Liver (tissue), 9 donors: ENCODE data around the gene TTYH3. TPM values are rescaled to one million over a fixed set of nuclear protein-coding genes. Genes with fewer than 3 reads are reported as not detected.

Experiments
- DNase-seq: peaks from one replicate; pipeline ENCODE4 v3.0.0-alpha.2; 2017; ENCODE audit warnings: low spot score
- H3K27ac ChIP-seq, 2 donors: one replicate each; pipeline ENCODE4 v1.7.0; 2013; ENCODE audit warnings: inconsistent platforms in 2 of 2, low read length in 2 of 2, control low read depth in 1 of 2, low read depth in 1 of 2, mild to moderate bottlenecking in 1 of 2
- H3K27me3 ChIP-seq, 4 donors: one replicate each; pipeline versions ENCODE4 v1.6.1 to v1.7.0; 2013; ENCODE audit warnings: low read length in 3 of 4, inconsistent platforms in 1 of 4, mild to moderate bottlenecking in 1 of 4, moderate library complexity in 1 of 4; ENCODE audit not compliant: control insufficient read depth in 4 of 4, insufficient read depth in 4 of 4
- H3K36me3 ChIP-seq, 4 donors: one replicate each; pipeline versions ENCODE4 v1.6.1 to v1.7.0; 2013; ENCODE audit warnings: low read length in 3 of 4, mild to moderate bottlenecking in 3 of 4, low read depth in 1 of 4, moderate library complexity in 1 of 4; ENCODE audit not compliant: control insufficient read depth in 4 of 4, insufficient read depth in 3 of 4
- H3K4me1 ChIP-seq, 4 donors: one replicate each; pipeline versions ENCODE4 v1.6.1 to v1.7.0; 2013; ENCODE audit warnings: low read length in 3 of 4, mild to moderate bottlenecking in 3 of 4, moderate library complexity in 1 of 4; ENCODE audit not compliant: control insufficient read depth in 4 of 4, insufficient read depth in 4 of 4
- H3K4me3 ChIP-seq, 3 donors: one replicate each; pipeline versions ENCODE4 v1.6.1 to v1.7.0; 2013; ENCODE audit warnings: low read length in 3 of 3, control low read depth in 1 of 3, low read depth in 1 of 3, mild to moderate bottlenecking in 1 of 3
- H3K9ac ChIP-seq, 2 donors: one replicate each; pipeline ENCODE4 v1.7.0; 2013; ENCODE audit warnings: low read length in 2 of 2, mild to moderate bottlenecking in 2 of 2, moderate library complexity in 2 of 2, control low read depth in 1 of 2, low read depth in 1 of 2
- H3K9me3 ChIP-seq, 4 donors: one replicate each; pipeline versions ENCODE4 v1.6.1 to v1.7.0; 2013; ENCODE audit warnings: low read length in 3 of 4; ENCODE audit not compliant: control insufficient read depth in 4 of 4
- EGR1 ChIP-seq, 2 donors: IDR thresholded peaks; 2 replicates each; pipeline ENCODE4 v1.6.1; 2016 to 2018; ENCODE audit warnings: antibody characterized with exemption in 2 of 2, low read depth in 2 of 2
- FOXA1 ChIP-seq: IDR thresholded peaks from 2 replicates; pipeline ENCODE4 v1.6.1; 2016; ENCODE audit warnings: antibody characterized with exemption
- FOXA2 ChIP-seq: IDR thresholded peaks from 2 replicates; pipeline ENCODE4 v1.6.1; 2016; ENCODE audit warnings: antibody characterized with exemption
- GABPA ChIP-seq, 2 donors: IDR thresholded peaks in 1 of 2; conservative IDR thresholded peaks in 1 of 2; 2 replicates each; pipeline ENCODE4 v1.6.1; 2016; ENCODE audit warnings: antibody characterized with exemption in 2 of 2, mild to moderate bottlenecking in 1 of 2, moderate library complexity in 1 of 2
- HNF4G ChIP-seq: IDR thresholded peaks from 2 replicates; pipeline ENCODE4 v1.6.1; 2016; ENCODE audit warnings: antibody characterized with exemption
- JUND ChIP-seq, 2 donors: IDR thresholded peaks; 2 replicates each; pipeline ENCODE4 v1.6.1; 2016; ENCODE audit warnings: antibody characterized with exemption in 2 of 2
- NR2F2 ChIP-seq: IDR thresholded peaks from 2 replicates; pipeline ENCODE4 v1.6.1; 2016; ENCODE audit warnings: antibody characterized with exemption
- RAD21 ChIP-seq, 2 donors: IDR thresholded peaks; 2 replicates each; pipeline ENCODE4 v1.6.1; 2016; ENCODE audit warnings: antibody characterized with exemption in 2 of 2, mild to moderate bottlenecking in 2 of 2
- RXRA ChIP-seq, 2 donors: IDR thresholded peaks; 2 replicates each; pipeline ENCODE4 v1.6.1; 2017 to 2018; ENCODE audit warnings: antibody characterized with exemption in 2 of 2, mild to moderate bottlenecking in 1 of 2
- SP1 ChIP-seq: IDR thresholded peaks from 2 replicates; pipeline ENCODE4 v1.6.1; 2018; ENCODE audit warnings: antibody characterized with exemption, mild to moderate bottlenecking
- YY1 ChIP-seq: IDR thresholded peaks from 2 replicates; pipeline ENCODE4 v1.6.1; 2016; ENCODE audit warnings: antibody characterized with exemption, mild to moderate bottlenecking
- WGBS: extraction: QIAGEN DNeasy Blood & Tissue Kit; methylation state at CpG from one replicate; pipeline ENCODE4 v1.1.7; 2013; 5-methylcytosine and 5-hydroxymethylcytosine counted together
- polyA plus RNA-seq, 2 donors: library from polyadenylated mRNA; stranded (reverse) in 1 of 2; unstranded in 1 of 2; fragments of 200-250 nt in 1 of 2; fragments of >200 nt in 1 of 2; fragmentation: Nextera tagmentation in 1 of 2; extraction: Ambion mirVana in 1 of 2; gene quantifications; one replicate each; pipeline versions ENCODE4 v1.2.1 to v1.2.3, GENCODE V29; 2013 to 2015
- total RNA-seq, 2 donors: library from RNA; depleted of rRNA; stranded (reverse); fragments of >200 nt; gene quantifications; one replicate each; pipeline ENCODE4 v1.2.3, GENCODE V29; 2014
- TF ChIP-seq, protein P1 (sequence below): IDR thresholded peaks from 2 replicates; pipeline ENCODE4 v1.6.1; 2016; ENCODE audit warnings: antibody characterized with exemption, mild to moderate bottlenecking
- TF ChIP-seq, protein P2 (sequence below): IDR thresholded peaks from 2 replicates; pipeline ENCODE4 v1.6.1; 2016; ENCODE audit warnings: antibody characterized with exemption
- TF ChIP-seq, protein P3 (sequence below): fragments of 150-350 bp; IDR thresholded peaks from 2 replicates; pipeline ENCODE4 v1.5.1; 2017; ENCODE audit warnings: improper control_type of control experiment, low read depth, low read length; ENCODE audit not compliant: missing input control
- TF ChIP-seq, protein P4 (sequence below): IDR thresholded peaks from 2 replicates; pipeline ENCODE4 v1.6.1; 2016; ENCODE audit warnings: antibody characterized with exemption
- TF ChIP-seq, protein P5 (sequence below): IDR thresholded peaks from 2 replicates; pipeline ENCODE4 v1.6.1; 2016; ENCODE audit warnings: antibody characterized with exemption
- donor health status: healthy.
- donor health status: healthy.
- donor health status: healthy.
- donor health status: healthy.
- donor health status: healthy.

The TTYH3 gene
- total and polyA plus RNA-seq, 4 donors: 8.2 to 19.6 (median 17.4) TPM

DNA sequence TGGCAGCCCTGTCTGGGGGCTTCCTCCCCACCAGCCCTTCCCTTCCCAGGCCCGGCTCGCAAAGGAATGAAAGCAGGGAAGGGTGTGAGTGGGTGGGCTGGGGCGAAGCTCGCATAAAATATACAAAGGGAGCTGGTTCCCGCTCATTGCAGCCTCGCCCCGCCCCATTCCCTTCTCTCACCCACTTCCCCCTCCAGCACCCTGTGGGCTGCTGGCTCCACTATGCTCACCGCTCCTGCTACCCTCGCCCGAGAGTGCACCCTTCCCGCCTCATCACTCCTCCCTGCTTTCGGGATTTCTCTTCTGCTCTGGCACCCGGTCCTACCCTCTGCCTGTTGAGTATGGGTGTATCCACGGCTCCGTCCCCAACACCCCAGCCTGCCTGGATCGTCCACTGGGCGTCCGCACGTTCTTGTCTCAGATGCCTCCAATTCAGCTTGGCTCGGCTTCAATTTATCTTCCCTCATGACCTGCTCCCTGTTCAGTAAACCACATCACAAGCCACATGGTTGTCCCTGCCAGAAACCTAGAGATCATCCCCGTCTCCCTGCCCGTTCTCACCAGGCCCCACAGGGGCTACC lies 14.4 kb upstream of the TTYH3 start:
- no peaks in the 10 kb centered on the region for H3K36me3 ChIP-seq
- H3K9ac ChIP-seq: no peak overlapping the region
- H3K27ac ChIP-seq: no peak overlapping the region
- WGBS: 77% methylated on average over 22 of the region's 22 CpGs
- TF ChIP-seq FOXA2 (no peak), RAD21 (IDR thresholded peaks at IDR 0.05) (no peak), EGR1 (IDR thresholded peaks at IDR 0.05; ENCODE audit: low read depth in 2 of 2) (no peak), SP1 (no peak), HNF4G (no peak), FOXA1 (no peak), JUND (IDR thresholded peaks at IDR 0.05) (no peak), RXRA (IDR thresholded peaks at IDR 0.05) (no peak), YY1 (no peak), GABPA (IDR thresholded peaks at IDR 0.05 in 1 of 2, conservative IDR thresholded peaks at IDR 0.05 in 1 of 2) (no peak), NR2F2 (no peak)
- TF ChIP-seq, protein P1, sequence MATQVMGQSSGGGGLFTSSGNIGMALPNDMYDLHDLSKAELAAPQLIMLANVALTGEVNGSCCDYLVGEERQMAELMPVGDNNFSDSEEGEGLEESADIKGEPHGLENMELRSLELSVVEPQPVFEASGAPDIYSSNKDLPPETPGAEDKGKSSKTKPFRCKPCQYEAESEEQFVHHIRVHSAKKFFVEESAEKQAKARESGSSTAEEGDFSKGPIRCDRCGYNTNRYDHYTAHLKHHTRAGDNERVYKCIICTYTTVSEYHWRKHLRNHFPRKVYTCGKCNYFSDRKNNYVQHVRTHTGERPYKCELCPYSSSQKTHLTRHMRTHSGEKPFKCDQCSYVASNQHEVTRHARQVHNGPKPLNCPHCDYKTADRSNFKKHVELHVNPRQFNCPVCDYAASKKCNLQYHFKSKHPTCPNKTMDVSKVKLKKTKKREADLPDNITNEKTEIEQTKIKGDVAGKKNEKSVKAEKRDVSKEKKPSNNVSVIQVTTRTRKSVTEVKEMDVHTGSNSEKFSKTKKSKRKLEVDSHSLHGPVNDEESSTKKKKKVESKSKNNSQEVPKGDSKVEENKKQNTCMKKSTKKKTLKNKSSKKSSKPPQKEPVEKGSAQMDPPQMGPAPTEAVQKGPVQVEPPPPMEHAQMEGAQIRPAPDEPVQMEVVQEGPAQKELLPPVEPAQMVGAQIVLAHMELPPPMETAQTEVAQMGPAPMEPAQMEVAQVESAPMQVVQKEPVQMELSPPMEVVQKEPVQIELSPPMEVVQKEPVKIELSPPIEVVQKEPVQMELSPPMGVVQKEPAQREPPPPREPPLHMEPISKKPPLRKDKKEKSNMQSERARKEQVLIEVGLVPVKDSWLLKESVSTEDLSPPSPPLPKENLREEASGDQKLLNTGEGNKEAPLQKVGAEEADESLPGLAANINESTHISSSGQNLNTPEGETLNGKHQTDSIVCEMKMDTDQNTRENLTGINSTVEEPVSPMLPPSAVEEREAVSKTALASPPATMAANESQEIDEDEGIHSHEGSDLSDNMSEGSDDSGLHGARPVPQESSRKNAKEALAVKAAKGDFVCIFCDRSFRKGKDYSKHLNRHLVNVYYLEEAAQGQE: no peak
- TF ChIP-seq, protein P2, sequence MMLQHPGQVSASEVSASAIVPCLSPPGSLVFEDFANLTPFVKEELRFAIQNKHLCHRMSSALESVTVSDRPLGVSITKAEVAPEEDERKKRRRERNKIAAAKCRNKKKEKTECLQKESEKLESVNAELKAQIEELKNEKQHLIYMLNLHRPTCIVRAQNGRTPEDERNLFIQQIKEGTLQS: no peak
- TF ChIP-seq, protein P3, sequence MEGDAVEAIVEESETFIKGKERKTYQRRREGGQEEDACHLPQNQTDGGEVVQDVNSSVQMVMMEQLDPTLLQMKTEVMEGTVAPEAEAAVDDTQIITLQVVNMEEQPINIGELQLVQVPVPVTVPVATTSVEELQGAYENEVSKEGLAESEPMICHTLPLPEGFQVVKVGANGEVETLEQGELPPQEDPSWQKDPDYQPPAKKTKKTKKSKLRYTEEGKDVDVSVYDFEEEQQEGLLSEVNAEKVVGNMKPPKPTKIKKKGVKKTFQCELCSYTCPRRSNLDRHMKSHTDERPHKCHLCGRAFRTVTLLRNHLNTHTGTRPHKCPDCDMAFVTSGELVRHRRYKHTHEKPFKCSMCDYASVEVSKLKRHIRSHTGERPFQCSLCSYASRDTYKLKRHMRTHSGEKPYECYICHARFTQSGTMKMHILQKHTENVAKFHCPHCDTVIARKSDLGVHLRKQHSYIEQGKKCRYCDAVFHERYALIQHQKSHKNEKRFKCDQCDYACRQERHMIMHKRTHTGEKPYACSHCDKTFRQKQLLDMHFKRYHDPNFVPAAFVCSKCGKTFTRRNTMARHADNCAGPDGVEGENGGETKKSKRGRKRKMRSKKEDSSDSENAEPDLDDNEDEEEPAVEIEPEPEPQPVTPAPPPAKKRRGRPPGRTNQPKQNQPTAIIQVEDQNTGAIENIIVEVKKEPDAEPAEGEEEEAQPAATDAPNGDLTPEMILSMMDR: no peak
- TF ChIP-seq, protein P4, sequence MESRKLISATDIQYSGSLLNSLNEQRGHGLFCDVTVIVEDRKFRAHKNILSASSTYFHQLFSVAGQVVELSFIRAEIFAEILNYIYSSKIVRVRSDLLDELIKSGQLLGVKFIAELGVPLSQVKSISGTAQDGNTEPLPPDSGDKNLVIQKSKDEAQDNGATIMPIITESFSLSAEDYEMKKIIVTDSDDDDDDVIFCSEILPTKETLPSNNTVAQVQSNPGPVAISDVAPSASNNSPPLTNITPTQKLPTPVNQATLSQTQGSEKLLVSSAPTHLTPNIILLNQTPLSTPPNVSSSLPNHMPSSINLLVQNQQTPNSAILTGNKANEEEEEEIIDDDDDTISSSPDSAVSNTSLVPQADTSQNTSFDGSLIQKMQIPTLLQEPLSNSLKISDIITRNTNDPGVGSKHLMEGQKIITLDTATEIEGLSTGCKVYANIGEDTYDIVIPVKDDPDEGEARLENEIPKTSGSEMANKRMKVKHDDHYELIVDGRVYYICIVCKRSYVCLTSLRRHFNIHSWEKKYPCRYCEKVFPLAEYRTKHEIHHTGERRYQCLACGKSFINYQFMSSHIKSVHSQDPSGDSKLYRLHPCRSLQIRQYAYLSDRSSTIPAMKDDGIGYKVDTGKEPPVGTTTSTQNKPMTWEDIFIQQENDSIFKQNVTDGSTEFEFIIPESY: no peak
- H3K27me3 ChIP-seq: no peaks in the 10 kb centered on the region
- H3K9me3 ChIP-seq: no peaks in the 10 kb centered on the region
- no peak overlapping the region for H3K4me3 ChIP-seq
- H3K4me1 ChIP-seq: peaks cover 8 to 22% (median 16%) of the 10 kb centered on the region in 4 donors
- DNase-seq: no peak

DNA sequence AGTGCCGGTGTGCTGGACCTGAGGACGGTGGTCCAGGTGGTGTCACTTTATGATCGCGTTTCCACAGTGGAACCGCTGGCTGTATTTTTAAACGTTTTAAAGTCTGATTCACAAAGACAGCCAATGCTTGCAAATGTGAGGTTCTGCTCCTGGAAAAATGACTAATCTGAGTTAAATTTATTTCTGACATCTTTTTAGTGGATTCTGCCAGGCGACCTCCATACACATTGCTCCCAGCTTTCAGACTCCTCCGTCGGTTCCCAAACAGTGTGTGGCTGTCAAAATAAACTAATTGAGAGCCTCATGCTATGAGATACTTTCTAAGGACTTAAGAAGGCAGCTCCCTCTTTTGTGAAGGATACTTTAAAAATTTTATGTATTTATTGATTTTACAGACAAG lies 12.7 kb upstream of the TTYH3 start:
- Histone ChIP-seq H3K27ac (no peak overlapping the region), H3K36me3 (no peaks in the 10 kb centered on the region), H3K9me3 (no peaks in the 10 kb centered on the region), H3K4me1 (peaks cover 6 to 26% (median 20%) of the 10 kb centered on the region in 4 donors), H3K27me3 (no peaks in the 10 kb centered on the region), H3K9ac (no peak overlapping the region), H3K4me3 (no peak overlapping the region)
- 83% methylated on average over 9 of the region's 9 CpGs for WGBS
- no peak for DNase-seq
- no peak for TF ChIP-seq JUND (IDR thresholded peaks at IDR 0.05)
- TF ChIP-seq HNF4G: no peak
- TF ChIP-seq, protein P4: no peak
- no peak for TF ChIP-seq NR2F2
- TF ChIP-seq RAD21 (IDR thresholded peaks at IDR 0.05): no peak
- TF ChIP-seq, protein P5, sequence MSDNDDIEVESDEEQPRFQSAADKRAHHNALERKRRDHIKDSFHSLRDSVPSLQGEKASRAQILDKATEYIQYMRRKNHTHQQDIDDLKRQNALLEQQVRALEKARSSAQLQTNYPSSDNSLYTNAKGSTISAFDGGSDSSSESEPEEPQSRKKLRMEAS: no peak
- TF ChIP-seq, protein P3: no peak
- TF ChIP-seq, protein P2: no peak
